GDM1 (cell line): ENCODE results near the gene LCLAT1.
A peak's percentile ranks its signal among the peaks of the same experiment; 100 is the strongest.

Source experiments
- DNase-seq: peaks from one replicate; lab custom pipeline; 2025; lab: John Stamatoyannopoulos, UW

Gene LCLAT1

DNA sequence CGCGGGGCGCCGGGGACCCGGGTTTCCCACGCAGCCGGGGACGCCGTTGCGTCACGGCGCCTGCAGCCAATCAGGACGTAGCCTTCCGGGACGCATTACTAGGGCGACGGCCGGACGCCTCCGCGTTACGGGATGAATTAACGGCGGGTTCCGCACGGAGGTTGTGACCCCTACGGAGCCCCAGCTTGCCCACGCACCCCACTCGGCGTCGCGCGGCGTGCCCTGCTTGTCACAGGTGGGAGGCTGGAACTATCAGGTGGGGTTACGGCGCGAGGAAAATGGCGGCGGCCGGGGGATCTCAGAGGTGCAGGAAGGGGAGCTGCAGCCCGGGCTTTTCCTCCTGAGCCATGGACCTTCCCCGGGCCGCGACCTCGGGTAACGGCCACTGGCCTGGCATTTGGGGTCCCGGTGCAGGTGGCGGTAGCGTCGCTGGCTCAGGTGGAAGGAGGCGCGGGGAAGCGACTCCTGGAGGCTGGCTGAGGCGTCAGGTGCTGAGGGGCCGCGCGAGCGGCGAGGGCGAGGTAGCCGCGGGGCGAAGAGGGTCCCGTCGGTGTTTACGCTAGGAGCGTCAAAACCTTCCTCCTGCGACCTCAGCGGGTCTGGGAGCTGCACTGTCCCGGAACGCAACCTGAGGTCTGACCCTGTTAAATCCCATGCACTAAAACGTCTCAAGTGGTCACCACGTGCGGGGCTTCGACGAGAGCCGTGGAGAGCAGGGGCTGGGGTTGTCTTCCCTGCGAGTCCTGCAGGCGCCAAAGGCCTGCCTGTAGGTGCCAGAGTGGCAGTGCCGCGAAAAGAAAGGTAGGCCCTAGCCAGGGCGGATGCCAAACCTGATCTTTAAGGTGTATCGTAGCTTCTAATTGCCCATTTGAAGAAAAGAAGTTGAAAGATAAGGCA, at the start of gene LCLAT1:
Gene LCLAT1, plus strand, starts transcription at position 98 of the 897 bp plus-strand sequence. CDS start 78,345 bp downstream, outside the sequence.
- peak; percentile 72 for DNase-seq

DNA sequence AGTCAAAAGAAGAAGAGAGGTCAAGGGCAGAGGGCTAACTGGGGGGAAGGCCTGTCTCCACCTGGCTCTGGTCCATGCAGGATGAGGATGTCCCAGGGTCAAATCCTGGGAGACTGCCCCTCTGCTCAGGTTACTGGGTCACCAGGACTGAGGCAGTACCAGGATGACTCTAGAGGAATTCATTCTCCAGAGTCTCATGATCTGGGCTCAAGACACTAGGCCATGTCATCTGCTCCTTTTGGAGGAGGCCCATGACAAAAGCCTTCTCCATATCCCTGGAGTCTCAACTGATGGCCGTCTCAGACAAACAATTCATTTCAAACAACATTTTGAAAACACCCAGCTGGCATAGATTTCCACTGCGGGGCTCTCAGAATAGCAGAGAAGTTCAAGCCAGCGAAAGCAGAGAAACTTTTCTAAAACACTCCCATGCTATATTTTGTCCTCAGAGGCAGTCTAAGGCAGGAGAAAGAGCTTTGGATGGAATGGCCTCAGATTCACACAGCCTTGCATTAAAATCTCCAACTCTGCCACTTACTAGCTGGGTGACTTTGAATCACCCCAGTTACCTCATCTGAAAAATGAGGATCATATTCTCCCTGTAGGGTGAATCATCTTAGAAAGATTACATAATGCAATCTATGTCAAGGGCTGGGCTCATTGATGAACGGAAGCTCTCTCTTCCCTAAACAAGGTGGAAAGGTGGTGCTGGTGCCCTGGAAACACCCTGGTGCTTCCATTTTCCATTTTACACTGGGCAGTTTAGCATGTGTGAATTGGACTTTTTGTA, 48.8 kb upstream of the LCLAT1 start:
- DNase-seq = no peak

DNA sequence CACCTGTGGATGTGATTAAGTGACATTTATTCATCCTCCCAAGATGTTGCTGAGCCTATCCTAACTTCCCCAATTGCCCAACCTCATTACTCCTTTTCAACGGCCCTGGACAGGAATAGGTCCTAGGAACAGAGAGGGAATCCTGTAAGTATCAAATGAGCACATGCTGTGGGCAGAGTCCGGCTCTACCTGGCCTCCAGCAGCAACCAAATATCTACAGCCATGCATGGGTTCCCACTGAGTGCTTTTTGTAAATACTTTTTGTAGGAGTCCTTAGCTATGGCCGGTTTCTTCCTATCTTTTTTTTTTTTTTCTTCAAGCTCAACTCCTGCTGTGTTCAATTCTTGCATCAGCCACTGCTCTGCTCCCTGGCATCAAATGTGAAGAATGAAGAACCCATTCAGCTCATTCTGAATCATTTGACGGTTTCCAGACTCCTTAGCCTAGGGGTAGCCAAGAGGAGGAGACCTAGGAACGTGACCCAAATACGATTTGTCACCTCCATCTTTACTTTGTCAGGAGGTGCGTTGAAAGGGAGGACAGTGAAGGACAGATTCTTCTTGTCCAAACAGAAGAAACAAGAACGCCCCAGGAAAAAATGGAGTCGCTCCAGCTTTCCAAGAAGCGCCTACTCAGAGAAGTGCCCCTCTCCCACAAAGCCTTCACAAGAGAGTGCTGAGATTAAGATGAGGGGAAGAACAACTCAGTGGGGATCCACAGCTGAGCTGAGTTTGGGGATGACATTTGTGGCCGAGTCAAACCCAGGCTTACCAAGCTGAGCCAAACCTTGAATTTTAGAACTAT, 46.7 kb upstream of the LCLAT1 start:
- no peak for DNase-seq

DNA sequence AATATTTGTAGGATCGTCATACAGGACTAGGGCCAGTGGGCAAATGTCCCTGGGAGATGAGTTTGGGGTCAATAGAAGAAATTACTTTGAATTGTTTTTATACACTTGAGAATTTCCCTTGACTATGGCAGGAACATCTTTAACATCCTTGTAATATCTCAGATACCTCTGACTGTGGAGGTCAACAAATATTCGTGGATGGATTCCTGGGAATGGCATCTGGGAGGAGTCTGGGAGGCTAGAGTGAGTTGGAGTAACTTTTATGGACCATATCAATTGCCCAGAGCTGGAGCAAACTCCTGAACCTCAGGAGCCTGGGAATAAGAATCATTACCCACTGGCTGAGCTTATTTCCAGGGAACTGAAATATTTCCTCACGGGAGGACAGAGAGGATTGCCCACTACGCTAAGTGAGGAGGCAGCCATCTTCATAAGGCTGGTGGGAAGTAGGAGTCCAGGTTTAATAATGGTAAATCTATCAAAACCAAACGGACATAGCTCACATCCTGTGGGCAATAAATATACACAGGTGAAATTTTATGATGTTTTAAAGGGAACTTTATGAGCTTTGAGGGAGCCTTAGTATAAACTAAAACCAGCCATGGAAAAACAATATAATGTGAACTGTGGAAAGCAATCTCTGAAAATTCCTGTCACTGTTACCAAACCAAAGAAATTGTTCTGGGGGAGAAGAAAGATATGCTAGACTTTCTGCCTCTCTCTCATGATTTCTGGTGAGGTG, 44.4 kb upstream of the LCLAT1 start:
- no peak for DNase-seq

DNA sequence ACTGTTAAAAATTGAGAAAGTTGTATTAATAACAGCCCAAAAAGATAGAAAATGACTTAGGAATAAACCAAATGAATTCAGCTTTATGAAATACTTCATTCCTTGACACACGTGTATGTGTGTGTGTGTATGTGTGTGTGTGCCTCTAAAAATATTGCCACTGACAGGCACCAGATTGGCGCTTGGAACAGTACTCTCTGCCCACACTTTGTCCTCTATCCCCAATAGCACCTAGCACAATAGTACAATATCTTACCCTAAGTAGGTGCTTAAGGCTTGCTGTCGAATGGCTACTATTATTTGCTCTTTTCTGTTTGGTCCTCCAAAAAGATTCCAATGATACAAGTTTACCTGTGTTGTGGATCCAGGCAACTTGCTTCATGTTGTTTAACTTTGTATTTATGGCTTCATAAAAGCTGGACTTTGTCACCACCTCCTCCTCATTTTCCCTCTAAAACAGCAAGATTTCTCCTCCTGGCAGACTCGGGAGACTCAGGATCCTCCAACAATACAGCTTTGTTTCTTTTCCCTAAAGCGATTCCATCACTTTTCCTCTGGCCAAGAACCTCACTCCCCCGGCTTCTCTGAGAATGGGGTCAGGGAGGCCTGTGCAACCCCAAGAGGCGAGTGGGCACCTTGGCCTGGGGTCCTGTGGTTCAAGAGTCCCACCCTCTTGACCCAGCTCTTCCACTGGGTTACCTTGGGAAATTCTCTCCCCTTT, 43.3 kb upstream of the LCLAT1 start:
- no peak for DNase-seq

DNA sequence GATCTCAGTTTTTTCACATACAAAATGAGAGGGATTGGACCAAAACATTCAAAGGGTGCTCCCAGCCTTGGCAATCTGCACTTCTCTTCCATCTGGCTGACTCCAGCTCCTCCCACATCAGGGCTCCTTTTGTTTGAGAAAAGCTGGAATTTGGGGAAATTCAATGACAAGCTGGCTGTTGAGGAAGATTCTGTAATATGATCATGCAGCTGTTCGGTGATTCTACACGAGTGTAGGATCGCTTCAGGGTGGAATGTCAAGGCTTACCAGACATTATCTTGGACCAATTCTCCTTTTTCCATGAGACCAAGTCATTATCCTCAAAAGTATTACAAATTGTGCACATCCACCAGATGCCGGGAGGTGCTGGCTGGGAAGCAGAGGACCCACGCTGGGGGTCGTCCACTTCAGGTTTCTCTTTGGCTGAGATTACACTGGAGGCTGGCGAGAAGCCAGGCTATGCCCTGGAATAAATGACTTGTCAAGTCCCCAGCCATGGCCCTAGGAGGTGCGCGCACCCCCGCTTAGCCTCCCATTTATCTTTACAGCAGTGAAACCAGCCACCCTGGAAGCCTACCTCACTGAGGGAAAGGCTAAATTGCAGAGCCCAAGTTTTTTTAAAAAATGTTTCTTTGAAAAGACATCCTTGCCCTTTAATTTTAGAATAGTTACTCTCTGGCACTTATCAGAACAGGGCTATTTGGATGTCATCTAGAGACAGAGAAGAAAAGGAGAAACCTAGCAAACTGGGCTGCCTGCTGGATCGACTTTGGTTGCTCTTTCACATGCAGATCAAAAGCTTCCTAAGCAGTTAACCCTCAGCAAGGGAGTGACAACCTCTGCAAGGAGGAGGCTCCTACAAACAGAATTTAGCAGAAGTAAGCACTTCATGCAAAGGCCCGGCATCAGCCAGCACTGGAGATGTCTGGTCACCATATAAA, 42.5 kb upstream of the LCLAT1 start:
- DNase-seq = no peak

DNA sequence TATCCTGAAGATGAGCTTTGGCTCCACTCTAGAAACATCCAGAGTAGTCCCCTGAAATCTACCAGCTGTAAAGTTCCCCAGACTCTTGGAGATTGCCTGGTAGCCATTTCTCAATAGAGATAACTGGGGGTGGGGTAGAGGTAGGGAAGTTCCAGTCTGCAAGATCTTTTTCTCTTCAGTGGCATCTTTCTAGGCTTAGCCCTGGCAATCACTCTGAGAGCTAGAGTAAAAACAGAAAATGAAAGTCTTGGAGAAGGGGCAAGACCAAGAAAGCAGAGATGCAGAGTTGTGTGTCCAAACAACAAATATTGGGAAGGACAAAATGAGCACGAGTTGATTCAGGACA, 41.8 kb upstream of the LCLAT1 start:
- no peak for DNase-seq

DNA sequence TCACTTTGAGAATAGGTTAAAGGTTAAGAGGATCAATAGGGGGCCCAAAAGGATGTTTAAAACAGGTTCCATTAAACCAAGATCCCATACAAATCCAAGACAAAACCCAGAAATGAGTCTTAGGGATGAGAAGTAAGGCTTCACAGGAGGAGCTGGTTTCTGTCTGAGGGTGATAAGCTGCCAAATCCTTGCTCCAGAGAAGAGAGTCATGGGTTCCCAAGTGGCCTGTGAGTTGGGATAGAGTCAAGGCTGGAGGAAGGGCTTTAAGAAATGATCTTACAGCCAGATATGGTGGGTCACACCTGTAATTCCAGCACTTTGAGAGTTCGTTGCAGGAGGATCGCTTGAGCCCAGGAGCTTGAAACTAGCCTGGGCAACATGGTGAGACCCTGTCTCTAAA, 40.2 kb upstream of the LCLAT1 start:
- DNase-seq = no peak

DNA sequence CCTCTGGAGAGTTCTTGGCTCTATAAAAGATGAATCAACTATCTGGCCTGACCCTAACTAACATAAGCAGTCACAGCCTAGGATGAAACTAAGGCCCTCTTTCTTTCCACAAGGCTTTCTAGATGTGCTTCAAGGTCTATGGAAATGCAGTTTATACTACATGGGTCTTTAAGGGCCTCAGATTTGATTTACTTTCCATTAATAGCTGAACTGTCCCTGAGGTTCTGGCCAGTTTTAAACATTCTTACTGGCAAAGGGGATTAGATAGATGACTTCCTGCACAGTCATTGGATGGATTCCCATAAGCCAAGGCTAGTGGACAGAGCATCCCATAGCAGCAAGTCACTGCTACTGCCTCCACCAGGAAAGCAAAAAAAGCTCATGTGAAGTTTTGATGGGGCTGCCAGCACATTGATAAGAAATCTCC, 38.1 kb upstream of the LCLAT1 start:
- no peak for DNase-seq

DNA sequence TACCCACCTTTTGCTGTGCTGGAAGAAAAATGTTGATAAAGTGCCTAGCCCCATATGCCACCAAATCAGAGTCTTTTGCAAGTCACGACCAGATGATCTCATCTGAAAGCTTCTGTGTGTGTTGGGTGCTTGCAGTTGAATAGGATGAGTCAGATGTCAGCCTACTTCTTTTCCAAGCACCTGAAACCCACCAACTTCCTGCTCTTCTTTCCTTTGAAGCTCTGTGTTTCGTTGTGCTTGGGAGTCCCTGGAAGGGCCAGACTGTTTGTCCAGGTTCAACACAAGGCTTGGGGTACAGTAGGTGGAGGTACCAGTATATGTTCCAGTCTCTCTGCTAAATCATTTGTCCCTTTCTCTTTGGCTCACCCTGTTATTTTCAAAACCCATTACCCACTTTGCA, 36.8 kb upstream of the LCLAT1 start:
- no peak for DNase-seq

DNA sequence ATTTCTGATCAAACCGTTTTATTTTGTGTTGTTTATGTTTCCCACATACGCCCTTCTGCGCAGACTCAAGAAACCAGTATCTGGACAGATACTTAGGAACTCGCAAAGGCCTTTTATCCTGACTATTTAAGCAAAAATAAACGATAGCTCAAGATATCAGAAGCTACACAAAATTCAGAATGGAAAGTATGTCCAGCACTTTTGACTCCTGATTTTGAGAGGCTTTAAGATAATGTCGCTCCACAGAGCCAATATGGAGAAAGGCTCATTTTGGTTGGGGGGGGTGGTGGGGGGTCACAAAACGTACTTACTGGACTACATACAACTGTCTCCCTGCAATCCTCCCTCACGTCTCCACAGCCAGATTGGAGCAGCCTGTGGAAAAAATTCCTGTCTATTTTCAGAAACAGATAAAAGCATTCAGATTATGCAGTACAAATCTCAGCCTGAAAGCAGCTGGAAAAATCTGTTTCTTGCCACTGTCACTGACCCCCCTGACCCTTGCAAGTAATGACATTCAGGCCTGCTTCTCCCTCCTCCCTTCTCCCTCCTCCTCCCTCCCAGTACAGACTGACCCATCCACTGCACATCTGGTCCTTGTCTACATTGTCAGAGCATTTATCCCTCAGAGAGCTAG, 34.9 kb upstream of the LCLAT1 start:
- DNase-seq = no peak

DNA sequence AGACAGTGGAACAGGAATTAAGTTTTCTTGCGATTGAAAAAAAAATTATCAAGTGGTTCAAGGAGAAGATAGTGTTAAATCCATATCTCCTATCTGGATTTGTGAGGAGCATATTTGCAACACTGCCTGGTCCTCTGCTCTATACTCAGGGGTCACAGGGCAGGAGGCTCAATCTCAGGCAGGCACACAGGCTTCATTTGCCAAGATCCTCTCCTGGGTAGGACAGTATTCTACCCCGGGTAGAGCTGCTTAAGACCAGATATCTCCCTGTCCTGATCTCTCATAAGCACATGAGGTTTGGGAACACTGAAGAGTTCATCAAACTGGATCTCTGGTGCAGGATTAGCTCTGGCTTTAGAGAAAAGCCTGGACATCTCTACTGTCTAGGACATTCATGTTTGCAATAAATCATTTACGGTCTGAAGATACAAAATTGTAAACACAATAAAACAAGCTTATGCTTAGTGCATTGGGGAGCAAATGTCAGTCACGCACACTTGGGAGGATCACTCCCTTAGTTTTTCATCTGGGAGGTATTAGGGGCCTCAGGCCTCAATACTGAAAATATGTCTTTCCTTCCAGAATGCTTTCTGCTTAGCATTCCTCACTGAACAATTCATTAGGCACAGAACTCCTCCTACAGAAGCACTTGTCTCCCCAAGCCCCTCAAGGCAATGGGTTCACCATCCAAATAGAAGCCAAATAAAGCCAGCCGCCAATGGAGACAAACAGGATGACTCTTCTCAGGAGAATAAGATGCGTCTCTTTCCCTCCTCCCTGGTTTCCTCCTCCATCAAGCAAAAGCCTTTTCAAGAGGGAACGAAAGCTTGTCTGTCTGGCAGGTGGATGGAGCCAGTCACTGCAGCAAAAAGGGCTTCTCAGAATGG, 34.1 kb upstream of the LCLAT1 start:
- no peak for DNase-seq

DNA sequence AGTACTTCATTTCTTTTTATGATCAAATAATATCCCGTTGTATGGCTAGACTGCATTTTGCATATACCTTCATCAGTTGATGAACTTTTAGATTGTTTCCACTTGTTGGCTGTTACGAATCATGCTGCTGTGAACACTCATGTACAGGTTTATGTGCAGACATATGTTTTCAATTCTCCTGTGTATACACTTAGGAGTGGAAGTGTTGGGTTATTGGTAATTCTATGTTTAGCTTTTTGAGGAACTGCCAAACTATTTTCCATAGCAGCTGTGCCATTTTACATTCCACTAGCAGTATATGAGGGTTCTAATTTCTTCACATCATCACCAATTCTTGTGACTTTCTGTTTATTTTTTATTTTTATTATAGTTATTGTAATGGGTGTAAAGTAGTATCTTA, 32.1 kb upstream of the LCLAT1 start:
- no peak for DNase-seq

DNA sequence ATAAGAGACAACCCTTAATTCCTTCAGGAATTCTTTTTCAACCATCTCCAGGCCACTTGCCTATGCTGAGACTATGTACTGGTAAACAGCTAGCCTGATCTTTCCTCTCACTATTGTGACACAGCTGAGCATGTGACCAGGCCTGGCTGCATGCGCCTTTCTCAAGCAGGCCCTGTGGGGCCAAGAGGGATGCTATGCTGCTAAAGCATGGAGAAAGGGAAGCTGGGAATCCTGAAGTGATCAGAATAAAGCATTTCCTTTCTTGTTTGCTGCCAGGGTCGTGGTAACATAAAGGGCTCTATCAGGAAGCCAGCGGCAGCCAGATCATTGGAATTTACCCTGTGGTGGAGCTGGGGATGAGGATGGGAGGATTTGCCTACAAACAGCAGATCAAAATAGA, 29.8 kb upstream of the LCLAT1 start:
- no peak for DNase-seq

DNA sequence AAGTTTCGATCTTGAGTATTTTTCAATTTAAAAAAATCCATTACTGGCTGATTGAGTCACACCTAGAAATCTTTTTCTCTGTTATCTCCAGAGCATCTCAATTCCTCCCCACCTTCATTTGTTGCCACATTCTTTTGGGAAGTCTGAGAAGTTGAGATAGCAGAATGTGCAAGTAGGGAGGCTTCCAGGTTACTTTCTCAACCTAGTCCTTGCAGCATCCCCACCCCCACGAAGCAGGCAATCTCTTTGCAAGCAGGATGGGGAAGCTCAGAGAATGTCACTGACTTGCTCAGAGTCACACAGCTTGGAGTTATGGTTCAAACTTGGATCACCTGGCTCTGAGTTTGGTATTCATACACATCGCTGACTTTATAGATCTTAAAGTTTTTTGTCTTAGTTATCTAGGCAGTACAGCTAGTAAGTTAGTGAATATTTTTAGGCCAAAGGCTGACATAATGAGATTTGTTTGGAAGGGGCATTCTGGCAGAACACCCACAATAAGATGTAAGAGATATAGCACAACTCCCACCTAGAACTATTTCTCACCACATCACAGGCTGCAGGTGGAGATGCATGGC, 25.9 kb upstream of the LCLAT1 start:
- no peak for DNase-seq

DNA sequence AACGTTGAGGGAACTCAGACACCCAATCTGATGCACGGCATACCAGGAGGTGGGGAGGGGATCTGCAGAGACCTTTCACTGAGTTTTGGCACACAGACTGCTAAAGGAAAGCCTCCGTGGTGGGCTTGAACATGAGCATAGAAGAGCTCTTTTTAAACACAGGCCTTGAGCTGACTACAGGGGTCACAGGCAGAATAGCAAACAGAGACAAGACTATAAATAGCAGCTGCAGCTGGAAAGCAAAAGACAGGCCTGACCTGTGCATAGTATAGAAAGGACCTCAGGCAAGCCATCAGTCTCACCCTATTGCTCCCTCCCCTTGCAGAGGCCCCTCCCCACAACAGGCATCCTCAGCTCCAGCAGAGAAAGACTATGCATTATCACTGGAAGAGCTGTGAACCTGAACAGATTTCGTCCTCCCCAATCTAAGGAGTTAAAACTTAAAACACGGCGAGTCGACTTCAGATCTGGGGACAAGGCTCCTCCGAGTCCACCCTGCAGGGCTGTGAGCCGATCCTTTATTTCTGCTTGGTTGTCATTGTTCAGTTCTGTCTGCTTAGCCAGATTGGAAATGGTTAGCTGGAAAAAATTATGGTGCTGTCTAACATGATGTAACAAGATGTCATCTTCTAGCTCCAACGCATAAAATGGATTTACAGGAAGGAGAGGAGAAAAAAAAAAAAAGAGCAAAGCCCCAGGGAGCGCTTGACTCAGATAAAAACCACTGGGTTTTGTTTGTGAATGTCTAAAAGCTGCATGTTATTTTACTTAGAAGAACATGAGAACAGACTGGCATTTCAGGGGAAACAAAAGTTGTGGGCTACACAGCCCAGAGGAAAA, 25.2 kb upstream of the LCLAT1 start:
- no peak for DNase-seq

DNA sequence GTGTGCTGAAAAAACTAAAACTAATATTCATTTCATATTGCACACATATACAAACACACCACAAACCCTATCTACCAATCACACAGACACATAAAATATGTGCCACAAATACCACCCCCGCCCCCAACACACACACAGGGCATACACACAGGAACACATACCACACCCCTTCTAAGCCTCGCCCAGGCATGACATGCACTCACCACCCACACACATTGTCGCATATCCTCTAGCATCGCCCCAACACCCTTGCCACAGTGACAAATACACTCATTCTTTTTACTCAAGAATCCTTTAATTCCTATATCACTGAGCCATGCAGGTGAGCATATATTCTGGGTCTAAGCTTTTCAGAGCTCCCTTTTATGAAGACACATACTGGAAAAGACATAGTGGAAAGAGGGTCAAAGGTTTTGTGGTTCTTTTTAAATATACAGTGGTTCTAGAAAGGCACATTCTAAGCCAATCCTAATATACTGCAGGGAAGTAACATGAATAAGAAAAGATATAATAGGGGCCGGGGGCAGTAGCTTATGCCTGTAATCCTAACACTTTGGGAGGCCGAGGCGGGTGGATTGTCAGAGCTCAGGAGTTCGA, 24.5 kb upstream of the LCLAT1 start:
- DNase-seq = no peak
